Measurements from ENCODE around the gene IPO11.

The IPO11 gene

DNA sequence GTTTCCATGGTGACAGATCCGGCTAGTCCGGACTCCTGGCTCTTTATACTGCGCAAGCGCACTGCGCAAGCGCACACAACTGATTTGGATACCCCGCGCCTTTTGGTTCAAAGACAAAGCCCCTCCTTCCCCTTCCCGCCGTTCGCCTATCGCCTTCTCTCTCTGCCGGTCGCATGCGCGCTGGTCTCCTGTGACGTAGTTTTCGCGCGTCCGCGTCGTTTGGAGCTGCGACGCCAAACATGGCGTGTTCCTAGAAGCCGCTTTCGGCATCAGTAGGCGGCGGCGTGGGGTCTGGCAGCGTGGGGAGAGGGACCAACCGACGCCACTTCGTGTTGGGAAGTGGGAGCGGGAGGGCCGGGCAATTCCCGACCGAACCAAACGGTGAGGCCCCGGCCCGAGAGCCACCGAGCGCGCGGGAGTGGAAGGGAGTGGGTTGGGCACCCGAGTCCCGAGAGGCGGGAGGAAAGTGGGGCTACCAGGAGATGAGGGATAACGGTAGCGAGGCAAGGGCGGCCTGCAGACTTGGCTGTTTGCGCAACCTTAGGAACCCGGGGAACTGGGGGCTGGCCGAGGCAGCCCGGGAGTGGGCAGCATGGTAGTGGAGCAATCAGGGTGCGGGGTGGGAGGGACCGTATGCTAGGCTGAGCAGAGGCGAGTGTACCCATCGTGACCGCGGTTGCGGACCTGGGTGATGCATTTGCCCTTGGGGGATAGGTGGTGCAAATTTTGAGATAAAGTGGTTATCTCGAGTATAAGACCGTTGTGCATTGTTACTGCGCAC is at the start of gene IPO11:
Gene IPO11 (plus strand): TSS at position 215 of the 781 bp plus-strand sequence. CDS start 24,517 bp downstream, outside the sequence.
- intact Hi-C loops (cut with micrococcal nuclease), result loop anchor here (1.0 kb wide), 2 partner anchors 9 to 107 kb away; partner anchors contain the start of gene DIMT1
- Mint-ChIP-seq H3K4me3 (peak within 1 kb of the TSS; percentile 91), H3K4me1 (ENCODE audit: low read depth) (peaks cover 16% of the 10 kb centered on the region), H3K27me3 (peaks cover 3% of the 10 kb centered on the region), H3K9me3 (no peaks in the 10 kb centered on the region), H3K36me3 (ENCODE audit: low read depth) (peaks cover 9% of the 10 kb centered on the region), H3K27ac (peak within 1 kb of the TSS; percentile 88)

DNA sequence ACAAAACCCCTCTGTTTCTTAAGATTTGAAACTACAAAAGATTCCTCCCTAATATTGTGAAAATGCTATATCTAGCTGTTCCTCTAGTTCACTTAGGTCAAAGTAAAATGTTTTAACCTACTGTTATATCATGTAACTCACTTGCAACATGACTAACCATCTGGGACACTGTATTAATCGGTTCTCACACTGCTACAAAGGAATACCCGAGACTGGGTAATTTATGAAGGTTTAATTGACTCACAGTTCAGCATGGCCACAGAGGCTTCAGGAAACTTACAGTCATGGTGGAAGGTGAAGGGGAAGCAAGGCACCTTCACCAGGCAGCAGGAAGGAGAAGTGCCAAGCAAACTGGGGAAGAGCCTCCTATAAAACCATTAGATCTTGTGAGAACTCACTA is 43.5 kb upstream of the IPO11 start:
- Mint-ChIP-seq H3K27ac (no peak overlapping the region), H3K4me3 (no peak overlapping the region), H3K36me3 (ENCODE audit: low read depth) (peaks cover 67% of the 10 kb centered on the region), H3K27me3 (no peaks in the 10 kb centered on the region), H3K9me3 (no peaks in the 10 kb centered on the region), H3K4me1 (ENCODE audit: low read depth) (no peaks in the 10 kb centered on the region)
- intact Hi-C loops (cut with micrococcal nuclease), result no loop called here

DNA sequence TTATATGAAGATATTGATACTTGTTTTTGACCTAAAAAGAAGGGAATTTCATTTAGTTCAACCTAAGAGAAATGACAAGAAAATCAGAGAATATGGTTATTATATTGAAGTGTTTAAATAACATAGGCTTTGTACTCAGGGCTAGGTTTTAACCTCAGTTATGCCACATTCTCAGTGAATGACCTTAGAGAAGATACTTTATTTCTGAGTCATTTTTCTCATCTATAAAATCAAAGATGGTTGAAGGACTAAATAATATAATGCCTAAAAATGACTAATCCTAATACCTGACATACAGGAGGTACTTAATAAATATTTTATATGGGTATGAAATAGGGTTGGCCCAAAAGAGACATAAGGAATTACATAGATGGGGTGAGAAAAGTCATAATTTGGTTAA is 41.2 kb upstream of the IPO11 start:
- H3K4me3 Mint-ChIP-seq, result no peak overlapping the region
- H3K27ac Mint-ChIP-seq, result no peak overlapping the region
- H3K9me3 Mint-ChIP-seq, result no peaks in the 10 kb centered on the region
- H3K4me1 Mint-ChIP-seq (ENCODE audit: low read depth), result no peaks in the 10 kb centered on the region
- peaks cover 58% of the 10 kb centered on the region for H3K36me3 Mint-ChIP-seq (ENCODE audit: low read depth)
- no peaks in the 10 kb centered on the region for H3K27me3 Mint-ChIP-seq
- intact Hi-C loops (cut with micrococcal nuclease), result no loop called here

DNA sequence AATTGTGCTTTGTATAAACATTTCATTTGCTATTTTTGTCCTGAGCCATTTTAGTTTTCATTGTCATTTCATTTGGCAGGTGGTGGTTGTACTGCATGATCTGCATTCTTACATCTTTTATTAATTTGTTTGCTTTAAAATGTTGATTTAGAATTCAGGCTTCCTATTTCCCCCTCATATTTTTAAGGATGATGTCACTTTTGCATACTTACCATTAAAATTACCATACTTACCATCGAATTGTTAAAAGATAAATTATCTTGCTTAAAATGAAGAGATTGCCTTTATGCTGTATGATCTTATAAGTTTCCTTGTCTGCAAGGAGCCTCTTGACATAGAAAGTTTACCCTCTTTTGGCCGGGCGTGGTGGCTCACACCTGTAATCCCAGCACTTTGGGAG is 40.0 kb upstream of the IPO11 start:
- H3K36me3 Mint-ChIP-seq (ENCODE audit: low read depth), result peaks cover 52% of the 10 kb centered on the region
- intact Hi-C loops (cut with micrococcal nuclease), result no loop called here
- no peak overlapping the region for H3K4me3 Mint-ChIP-seq
- H3K27ac Mint-ChIP-seq, result no peak overlapping the region
- no peaks in the 10 kb centered on the region for H3K4me1 Mint-ChIP-seq (ENCODE audit: low read depth)
- no peaks in the 10 kb centered on the region for H3K27me3 Mint-ChIP-seq
- no peaks in the 10 kb centered on the region for H3K9me3 Mint-ChIP-seq

DNA sequence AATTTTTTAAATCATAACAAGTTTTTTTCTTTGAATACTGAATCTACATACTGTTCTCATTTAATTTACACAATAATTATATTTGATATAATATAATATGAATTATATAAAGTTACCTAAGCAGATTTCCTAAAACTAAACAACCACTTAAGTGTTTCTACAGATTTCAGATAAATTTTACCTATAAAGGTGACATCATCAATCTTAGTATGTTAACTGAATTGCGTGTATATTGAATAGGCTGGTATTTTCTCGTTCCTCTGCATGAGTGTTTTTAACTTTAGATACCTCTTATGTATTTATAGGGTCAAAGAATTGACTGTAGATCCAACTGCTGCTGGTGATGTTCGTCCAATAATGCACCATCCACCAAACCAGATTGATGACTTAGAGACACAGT is 39.2 kb upstream of the IPO11 start:
- intact Hi-C loops (cut with micrococcal nuclease), result no loop called here
- Mint-ChIP-seq H3K4me1 (ENCODE audit: low read depth) (no peaks in the 10 kb centered on the region), H3K27me3 (no peaks in the 10 kb centered on the region), H3K9me3 (no peaks in the 10 kb centered on the region), H3K36me3 (ENCODE audit: low read depth) (peaks cover 59% of the 10 kb centered on the region), H3K27ac (no peak overlapping the region), H3K4me3 (no peak overlapping the region)

DNA sequence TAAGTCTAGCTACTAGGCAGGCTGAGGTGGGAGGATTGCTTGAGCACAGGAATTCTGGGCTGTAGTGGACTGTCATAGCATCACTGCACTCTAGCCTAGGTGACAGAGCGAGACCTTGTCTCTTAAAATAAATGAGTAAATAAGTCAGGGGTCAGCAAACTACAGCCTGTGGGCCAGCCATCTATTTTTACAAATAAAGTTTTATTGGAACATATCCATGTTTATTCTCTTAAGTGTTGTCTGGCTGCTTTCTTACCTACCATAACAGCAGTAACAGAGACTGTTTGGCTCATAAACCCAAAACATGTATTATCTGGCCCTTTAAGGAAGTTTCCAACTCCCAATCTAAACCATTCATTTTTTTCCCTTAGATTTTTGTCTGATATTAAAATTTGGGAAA is 38.5 kb upstream of the IPO11 start:
- Mint-ChIP-seq H3K4me1 (ENCODE audit: low read depth) (no peaks in the 10 kb centered on the region), H3K36me3 (ENCODE audit: low read depth) (peaks cover 64% of the 10 kb centered on the region), H3K27ac (no peak overlapping the region), H3K27me3 (no peaks in the 10 kb centered on the region), H3K9me3 (no peaks in the 10 kb centered on the region), H3K4me3 (no peak overlapping the region)
- intact Hi-C loops (cut with micrococcal nuclease), result no loop called here

DNA sequence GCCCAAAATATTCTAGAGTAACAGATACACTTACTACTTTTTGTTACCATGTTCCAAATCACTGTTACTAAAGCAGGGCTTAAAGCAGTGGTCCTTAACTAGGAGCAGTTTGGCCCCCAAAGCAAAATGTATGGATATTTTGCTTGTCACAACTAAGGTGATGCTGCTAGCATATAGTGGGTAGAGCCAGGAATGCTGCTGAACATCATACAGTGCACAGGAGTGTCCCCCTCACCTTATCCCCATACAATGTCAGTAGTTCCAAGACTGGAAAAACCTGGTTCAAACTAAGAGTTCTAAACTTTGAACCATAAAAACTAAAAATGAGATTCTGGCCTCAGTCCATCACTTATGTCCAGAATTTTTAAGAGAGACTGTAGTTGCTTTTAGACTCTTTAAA is 36.9 kb upstream of the IPO11 start:
- H3K27ac Mint-ChIP-seq, result no peak overlapping the region
- H3K4me3 Mint-ChIP-seq, result no peak overlapping the region
- peaks cover 71% of the 10 kb centered on the region for H3K36me3 Mint-ChIP-seq (ENCODE audit: low read depth)
- intact Hi-C loops (cut with micrococcal nuclease), result no loop called here
- H3K4me1 Mint-ChIP-seq (ENCODE audit: low read depth), result no peaks in the 10 kb centered on the region
- no peaks in the 10 kb centered on the region for H3K9me3 Mint-ChIP-seq
- H3K27me3 Mint-ChIP-seq, result no peaks in the 10 kb centered on the region

DNA sequence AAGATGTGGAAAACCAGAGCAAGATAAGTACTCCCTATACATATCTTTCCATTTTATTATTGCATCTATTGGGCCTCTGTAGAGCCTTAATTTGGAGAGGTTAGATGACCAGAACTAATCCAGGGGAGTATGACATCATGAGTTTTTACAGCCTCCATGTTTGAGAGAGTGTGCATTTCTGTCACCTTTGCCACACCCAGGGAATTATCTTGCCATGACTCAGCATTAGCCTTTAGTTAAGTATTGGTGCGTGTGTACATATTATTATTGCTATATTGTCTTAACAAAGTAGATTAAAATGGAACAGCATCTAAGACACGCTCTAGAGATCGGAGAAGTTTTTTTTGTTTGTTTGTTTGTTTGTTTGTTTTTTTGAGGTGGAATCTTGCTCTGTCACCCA is 36.5 kb upstream of the IPO11 start:
- Mint-ChIP-seq H3K27me3 (no peaks in the 10 kb centered on the region), H3K27ac (no peak overlapping the region), H3K4me1 (ENCODE audit: low read depth) (no peaks in the 10 kb centered on the region), H3K36me3 (ENCODE audit: low read depth) (peaks cover 71% of the 10 kb centered on the region), H3K9me3 (no peaks in the 10 kb centered on the region), H3K4me3 (no peak overlapping the region)
- intact Hi-C loops (cut with micrococcal nuclease), result no loop called here

DNA sequence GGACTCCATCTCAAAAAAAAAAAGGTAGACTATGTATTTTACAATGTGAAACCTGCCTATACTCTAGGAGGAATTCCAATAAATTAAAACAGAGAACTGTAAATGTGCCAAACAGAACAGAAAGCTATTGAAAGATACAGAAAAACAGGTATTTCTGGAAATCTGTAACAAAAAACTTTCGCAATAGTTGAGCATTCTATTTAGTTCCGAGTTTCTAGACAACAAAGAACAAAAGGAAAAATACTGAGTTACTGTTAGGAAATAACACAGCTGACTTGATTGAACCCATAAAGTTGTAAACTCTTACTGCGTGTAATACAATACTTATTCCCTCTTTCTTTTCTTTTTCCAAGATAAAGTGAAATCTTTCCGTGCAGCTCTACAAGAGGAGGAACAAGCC is 27.4 kb upstream of the IPO11 start:
- peaks cover 90% of the 10 kb centered on the region for H3K36me3 Mint-ChIP-seq (ENCODE audit: low read depth)
- intact Hi-C loops (cut with micrococcal nuclease), result loop anchor here (5.0 kb wide), 1 partner anchor 38 kb away; no protein-coding TSS in a partner anchor
- no peaks in the 10 kb centered on the region for H3K27me3 Mint-ChIP-seq
- H3K4me3 Mint-ChIP-seq, result no peak overlapping the region
- no peak overlapping the region for H3K27ac Mint-ChIP-seq
- no peaks in the 10 kb centered on the region for H3K9me3 Mint-ChIP-seq
- H3K4me1 Mint-ChIP-seq (ENCODE audit: low read depth), result no peaks in the 10 kb centered on the region

DNA sequence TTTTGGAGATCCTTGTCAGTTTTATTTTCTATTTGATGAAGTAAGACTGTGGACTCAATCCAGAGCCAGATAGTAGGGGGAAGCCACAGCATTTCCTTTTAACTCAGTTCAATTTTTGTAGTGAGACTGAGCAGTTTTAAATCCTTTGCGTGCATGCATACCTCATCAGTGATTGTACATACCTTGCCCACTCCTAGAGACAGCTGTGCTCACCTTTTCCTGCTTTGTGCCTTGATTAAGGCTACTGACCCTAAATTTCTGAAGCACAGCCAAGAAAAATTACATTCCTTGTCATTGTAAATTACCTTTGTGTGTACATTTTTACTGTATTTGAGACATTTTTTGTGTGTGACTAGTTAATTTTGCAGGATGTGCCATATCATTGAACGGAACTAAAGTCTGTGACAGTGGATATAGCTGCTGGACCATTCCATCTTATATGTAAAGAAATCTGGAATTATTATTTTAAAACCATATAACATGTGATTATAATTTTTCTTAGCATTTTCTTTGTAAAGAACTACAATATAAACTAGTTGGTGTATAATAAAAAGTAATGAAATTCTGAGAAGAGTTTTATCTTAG is 26.7 kb upstream of the IPO11 start:
- H3K4me1 Mint-ChIP-seq (ENCODE audit: low read depth), result no peaks in the 10 kb centered on the region
- intact Hi-C loops (cut with micrococcal nuclease), result loop anchor here (5.0 kb wide), 1 partner anchor 39 kb away; no protein-coding TSS in a partner anchor
- H3K4me3 Mint-ChIP-seq, result no peak overlapping the region
- H3K27me3 Mint-ChIP-seq, result no peaks in the 10 kb centered on the region
- H3K9me3 Mint-ChIP-seq, result no peaks in the 10 kb centered on the region
- H3K27ac Mint-ChIP-seq, result no peak overlapping the region
- H3K36me3 Mint-ChIP-seq (ENCODE audit: low read depth), result peaks cover 89% of the 10 kb centered on the region

DNA sequence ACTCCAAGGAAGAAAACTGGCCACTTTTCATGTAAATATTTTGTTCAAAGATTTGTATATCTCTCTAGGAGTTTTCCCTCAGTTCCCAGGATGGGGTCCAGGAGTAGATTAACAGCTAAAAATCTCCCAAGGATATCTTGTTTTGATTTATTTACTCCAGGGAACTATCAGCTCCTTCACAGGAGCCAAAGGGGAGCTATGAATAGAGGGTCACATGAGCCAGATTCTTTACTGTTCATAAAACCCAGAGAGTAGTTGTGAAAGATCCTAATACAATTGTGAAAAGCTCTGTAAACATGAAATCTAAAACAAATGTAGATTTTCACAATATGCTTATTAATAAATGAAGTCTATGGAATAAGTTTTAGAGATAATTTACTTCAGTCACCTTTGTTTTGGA is 25.7 kb upstream of the IPO11 start:
- no peaks in the 10 kb centered on the region for H3K27me3 Mint-ChIP-seq
- H3K4me3 Mint-ChIP-seq, result no peak overlapping the region
- no peaks in the 10 kb centered on the region for H3K4me1 Mint-ChIP-seq (ENCODE audit: low read depth)
- intact Hi-C loops (cut with micrococcal nuclease), result loop anchor here (5.0 kb wide), 1 partner anchor 40 kb away; no protein-coding TSS in a partner anchor
- no peaks in the 10 kb centered on the region for H3K9me3 Mint-ChIP-seq
- no peak overlapping the region for H3K27ac Mint-ChIP-seq
- peaks cover 80% of the 10 kb centered on the region for H3K36me3 Mint-ChIP-seq (ENCODE audit: low read depth)

DNA sequence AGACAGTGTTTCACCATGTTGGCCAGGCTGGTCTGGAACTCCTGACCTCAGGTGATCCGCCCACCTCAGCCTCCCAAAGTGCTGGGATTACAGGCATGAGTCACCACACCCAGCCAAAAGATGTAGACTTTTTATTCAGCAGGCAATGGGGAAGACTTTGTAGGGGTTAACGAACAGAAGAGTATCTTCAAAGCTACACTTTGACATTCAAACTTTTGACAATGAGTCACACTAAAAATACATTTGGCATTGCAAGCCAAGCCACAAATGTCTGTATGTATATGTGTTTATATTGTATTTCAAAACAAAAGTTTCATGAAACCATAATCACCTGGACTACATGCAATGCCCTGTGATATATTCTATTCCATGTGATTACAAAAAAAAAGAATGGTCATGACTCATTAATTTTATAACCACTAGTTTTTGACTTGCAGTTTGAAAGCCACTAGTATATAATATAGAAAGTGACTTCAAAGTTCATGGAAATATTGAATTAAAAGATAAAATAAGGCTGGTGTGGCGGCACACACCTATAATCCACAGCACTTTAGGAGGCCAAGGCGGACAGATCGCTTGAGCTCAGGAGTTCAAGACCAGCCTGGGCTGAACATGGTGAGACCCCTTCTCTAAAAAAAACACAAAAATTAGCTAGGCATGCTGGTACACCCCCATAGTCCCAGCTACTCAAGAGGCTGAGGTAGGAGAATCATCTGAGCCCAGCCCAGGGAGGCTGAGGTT is 17.2 kb upstream of the IPO11 start:
- Mint-ChIP-seq H3K27me3 (no peaks in the 10 kb centered on the region), H3K27ac (no peak overlapping the region), H3K4me3 (no peak overlapping the region), H3K9me3 (no peaks in the 10 kb centered on the region), H3K4me1 (ENCODE audit: low read depth) (no peaks in the 10 kb centered on the region), H3K36me3 (ENCODE audit: low read depth) (peaks cover 86% of the 10 kb centered on the region)
- intact Hi-C loops (cut with micrococcal nuclease), result no loop called here

DNA sequence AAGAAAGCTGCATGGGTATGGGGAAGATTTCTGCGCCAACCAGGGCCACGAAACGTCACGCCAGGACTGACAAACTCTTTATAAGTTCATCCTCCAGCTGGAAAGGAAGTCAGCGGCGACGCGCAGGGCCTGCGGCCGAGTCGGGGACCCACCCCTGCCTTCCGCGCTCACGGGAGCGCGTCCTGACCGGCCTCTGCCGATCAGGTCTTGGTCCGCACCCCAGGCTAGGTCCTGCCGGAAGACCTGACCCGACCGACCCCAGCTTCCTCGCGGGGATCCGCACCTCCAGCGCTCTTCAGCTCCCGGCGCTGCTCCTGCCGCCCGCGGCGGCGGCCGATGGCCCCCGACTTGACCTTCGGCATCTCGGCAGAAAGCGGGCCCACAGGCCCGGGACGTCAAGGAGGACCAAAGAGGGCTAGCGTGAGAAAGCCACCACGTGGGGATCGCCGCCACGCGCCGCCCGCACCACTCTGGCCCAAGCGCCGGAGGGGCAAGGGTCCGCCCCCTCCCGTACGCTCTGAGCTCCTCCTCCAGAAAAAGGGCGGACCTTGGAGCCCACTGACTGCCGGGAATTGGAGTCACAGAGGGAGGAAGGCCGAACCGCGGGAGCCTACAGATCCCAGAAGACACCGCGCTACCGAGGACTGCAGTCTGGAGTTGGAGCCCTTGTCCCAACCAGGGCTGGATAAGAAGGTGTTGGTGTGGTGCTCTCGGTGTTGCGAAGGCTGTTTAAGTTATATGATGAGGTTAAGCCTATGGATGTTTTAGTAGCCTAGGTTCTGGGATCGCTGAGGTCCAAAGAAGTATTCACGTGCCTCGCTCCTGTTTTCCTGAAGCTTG is 8.9 kb upstream of the IPO11 start, which contains the start of gene DIMT1:
Gene DIMT1 (minus strand): TSS at position 495 of the 840 bp plus-strand sequence. CDS start 133 bp downstream, at position 362.
- Mint-ChIP-seq H3K27me3 (no peaks in the 10 kb centered on the region), H3K4me1 (ENCODE audit: low read depth) (peaks cover 21% of the 10 kb centered on the region), H3K9me3 (no peaks in the 10 kb centered on the region), H3K36me3 (ENCODE audit: low read depth) (peaks cover 50% of the 10 kb centered on the region), H3K27ac (peak within 1 kb of the TSS; percentile 96), H3K4me3 (peak within 1 kb of the TSS; percentile 87)
- intact Hi-C loops (cut with micrococcal nuclease), result loop anchor here (1.0 to 2.0 kb wide), 2 partner anchors 9 to 97 kb away; partner anchors contain the start of genes IPO11 and KIF2A

All from dendritic cell treated with granulocyte-macrophage colony-stimulating factor and Interleukin-4, amounts not matched to agents 40 ng/mL and 50 ng/mL, for 4 days (primary cell).